Renal cortex interstitium (tissue), 3 donors: ENCODE measurements around the gene LMX1B. TPM values are rescaled to one million over a fixed set of nuclear protein-coding genes. Genes with fewer than 3 reads are reported as not detected.

Source experiments
- polyA plus RNA-seq, 3 donors: library from polyadenylated mRNA; unstranded; fragments of 120-200 nt; gene quantifications; one replicate each; pipeline ENCODE4 v1.2.1, GENCODE V29; 2013; ENCODE audit not compliant: insufficient read length in 3 of 3

Gene LMX1B
- polyA plus RNA-seq, 3 donors, result 15.9 to 20.5 (median 19.2) TPM

Other genes with a start within 250 kb of the LMX1B start
- 10 to 100 TPM; 14.8 to 18.1 (median 15.7) TPM for gene ZBTB43, start 191.1 kb downstream of the LMX1B start, polyA plus RNA-seq
- 10 to 100 TPM; 19.8 to 22.8 (median 19.9) TPM for gene ZBTB34, start 246.7 kb downstream of the LMX1B start, polyA plus RNA-seq